Activated CD4-positive, alpha-beta memory T cell treated with anti-CD3 and anti-CD28 coated beads for 36 hours (primary cell): ENCODE results near the gene DOK3. TPM values are rescaled to one million over a fixed set of nuclear protein-coding genes. Genes with fewer than 3 reads are reported as not detected.

ENCODE experiments used
- CTCF ChIA-PET: fragments of 350-600 bp; sonication (Branson Sonifier 250); formaldehyde crosslinking; loops from one replicate; lab custom pipeline; 2021; ENCODE audit warnings: antibody characterized with exemption, inconsistent platforms; lab: Charles Lee
- POLR2A ChIA-PET: fragments of 350-600 bp; sonication (Branson Sonifier 250); formaldehyde crosslinking; loops from one replicate; lab custom pipeline; 2021; ENCODE audit warnings: antibody characterized with exemption; lab: Charles Lee
- DNase-seq: peaks from one replicate; pipeline ENCODE4 v3.0.0-alpha.2; 2020
- H3K27ac Mint-ChIP-seq: one replicate; pipeline ENCODE4 v1.8.0; 2021; ENCODE audit warnings: mixed read lengths
- H3K27me3 Mint-ChIP-seq: one replicate; pipeline ENCODE4 v1.8.0; 2021; ENCODE audit warnings: mixed read lengths
- H3K36me3 Mint-ChIP-seq: one replicate; pipeline ENCODE4 v1.8.0; 2021; ENCODE audit warnings: mixed read lengths
- H3K4me1 Mint-ChIP-seq: one replicate; pipeline ENCODE4 v1.8.0; 2021; ENCODE audit warnings: low read depth, mixed read lengths
- H3K4me3 Mint-ChIP-seq: one replicate; pipeline ENCODE4 v1.8.0; 2021; ENCODE audit warnings: mild to moderate bottlenecking, mixed read lengths
- H3K9me3 Mint-ChIP-seq: one replicate; pipeline ENCODE4 v1.8.0; 2021; ENCODE audit warnings: mixed read lengths
- intact Hi-C: fragments of 100-400 bp; cut with micrococcal nuclease; formaldehyde crosslinking; loops from one replicate; pipeline ENCODE4 v1.15.1; 2023
- total RNA-seq, 2 experiments: library from RNA; stranded (reverse); gene quantifications; one replicate each; pipeline ENCODE4 v1.2.3, GENCODE V29; 2021

The DOK3 gene
- total RNA-seq, 2 experiments from 2014 or later, result 0.52 to 1.3 TPM

DNA sequence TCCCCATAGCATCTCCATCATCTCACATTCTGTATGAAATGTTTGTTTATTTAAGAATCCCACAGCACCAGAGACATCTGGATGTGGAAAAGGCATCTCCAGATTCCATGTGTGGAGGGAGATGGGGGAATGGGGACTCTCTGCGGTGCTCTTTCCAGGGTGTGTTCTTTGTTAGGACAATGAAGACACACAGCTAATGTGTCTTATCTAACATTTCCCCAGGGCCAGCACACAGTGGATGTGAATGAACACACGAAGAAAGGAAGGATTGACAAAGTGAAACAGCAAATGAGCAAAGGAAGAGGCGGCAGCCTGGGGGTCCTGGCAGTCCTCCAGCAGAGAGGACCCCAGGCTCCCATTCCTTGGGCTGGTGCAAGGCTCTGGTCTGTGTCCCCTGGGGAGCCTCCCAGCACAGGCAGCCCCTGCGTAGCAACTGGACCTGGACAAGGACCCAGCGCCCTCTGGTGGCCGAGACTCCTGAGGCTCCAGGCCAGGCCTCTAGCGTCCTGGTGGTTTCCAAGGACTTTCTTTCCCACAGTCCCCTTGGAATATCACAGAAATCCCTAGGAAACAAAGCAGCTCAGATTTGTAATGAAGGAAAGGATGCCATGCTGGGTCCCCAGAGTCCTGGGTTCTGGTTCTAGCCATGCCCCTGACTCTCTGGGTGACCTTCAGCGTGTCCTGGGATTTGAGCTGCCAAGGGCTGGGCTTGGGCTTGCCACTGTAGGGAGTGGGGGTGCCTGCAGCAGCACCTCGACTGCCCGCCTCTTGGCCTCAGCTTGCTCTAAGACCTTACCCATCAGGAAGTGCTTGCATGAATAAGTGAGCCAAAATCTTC lies 8.7 kb downstream of the DOK3 start:
- Mint-ChIP-seq H3K4me3 (no peak overlapping the region), H3K27ac (no peak overlapping the region), H3K9me3 (no peaks in the 10 kb centered on the region), H3K27me3 (peaks cover 8% of the 10 kb centered on the region), H3K4me1 (peaks cover 12% of the 10 kb centered on the region), H3K36me3 (no peaks in the 10 kb centered on the region)
- CTCF ChIA-PET, result interaction anchor here (0.6 to 5.4 kb wide), 40 partner anchors 9 to 481 kb away, joined by 3 to 67 read pairs (median 4); partner anchors contain the start of genes DDX41, DOK3 and PFN3
- intact Hi-C loops, result no loop called here
- peak; percentile 88 for DNase-seq
- POLR2A ChIA-PET, result interaction anchor here (0.6 to 1.3 kb wide), 5 partner anchors 21 to 191 kb away, joined by 3 to 4 read pairs (median 3); no protein-coding TSS in a partner anchor

DNA sequence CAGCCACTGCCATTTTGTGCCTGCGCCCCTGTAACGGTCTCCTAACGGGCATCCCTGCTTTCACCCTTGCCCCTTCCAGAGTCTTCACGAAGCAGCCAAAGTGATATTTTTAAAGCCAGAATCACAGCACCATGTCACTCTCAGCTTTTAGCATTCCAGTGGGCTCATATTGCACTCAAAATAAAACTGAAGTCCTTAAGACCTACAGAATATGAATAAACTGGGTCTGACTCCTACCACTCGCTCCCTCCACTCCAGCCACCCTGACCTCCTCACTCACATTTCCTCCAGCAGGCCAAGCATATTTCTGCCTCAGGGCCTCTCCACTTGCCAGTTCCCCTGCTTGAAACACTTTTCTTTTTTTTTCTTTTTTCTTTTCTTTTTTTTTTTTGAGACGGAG lies 9.8 kb downstream of the DOK3 start:
- no peaks in the 10 kb centered on the region for H3K9me3 Mint-ChIP-seq
- ChIA-PET POLR2A (interaction anchor here (1.2 kb wide), 1 partner anchor 96 kb away, joined by 3 read pairs; no protein-coding TSS in a partner anchor), CTCF (interaction anchor here (0.8 to 5.4 kb wide), 11 partner anchors 10 to 195 kb away, joined by 3 to 67 read pairs (median 6); partner anchors contain the start of genes DOK3 and PFN3)
- no peaks in the 10 kb centered on the region for H3K36me3 Mint-ChIP-seq
- no peak for DNase-seq
- peaks cover 8% of the 10 kb centered on the region for H3K27me3 Mint-ChIP-seq
- peaks cover 14% of the 10 kb centered on the region for H3K4me1 Mint-ChIP-seq
- intact Hi-C loops, result loop anchor here (5.0 kb wide), 1 partner anchor 388 kb away; no protein-coding TSS in a partner anchor
- no peak overlapping the region for H3K4me3 Mint-ChIP-seq
- H3K27ac Mint-ChIP-seq, result no peak overlapping the region

DNA sequence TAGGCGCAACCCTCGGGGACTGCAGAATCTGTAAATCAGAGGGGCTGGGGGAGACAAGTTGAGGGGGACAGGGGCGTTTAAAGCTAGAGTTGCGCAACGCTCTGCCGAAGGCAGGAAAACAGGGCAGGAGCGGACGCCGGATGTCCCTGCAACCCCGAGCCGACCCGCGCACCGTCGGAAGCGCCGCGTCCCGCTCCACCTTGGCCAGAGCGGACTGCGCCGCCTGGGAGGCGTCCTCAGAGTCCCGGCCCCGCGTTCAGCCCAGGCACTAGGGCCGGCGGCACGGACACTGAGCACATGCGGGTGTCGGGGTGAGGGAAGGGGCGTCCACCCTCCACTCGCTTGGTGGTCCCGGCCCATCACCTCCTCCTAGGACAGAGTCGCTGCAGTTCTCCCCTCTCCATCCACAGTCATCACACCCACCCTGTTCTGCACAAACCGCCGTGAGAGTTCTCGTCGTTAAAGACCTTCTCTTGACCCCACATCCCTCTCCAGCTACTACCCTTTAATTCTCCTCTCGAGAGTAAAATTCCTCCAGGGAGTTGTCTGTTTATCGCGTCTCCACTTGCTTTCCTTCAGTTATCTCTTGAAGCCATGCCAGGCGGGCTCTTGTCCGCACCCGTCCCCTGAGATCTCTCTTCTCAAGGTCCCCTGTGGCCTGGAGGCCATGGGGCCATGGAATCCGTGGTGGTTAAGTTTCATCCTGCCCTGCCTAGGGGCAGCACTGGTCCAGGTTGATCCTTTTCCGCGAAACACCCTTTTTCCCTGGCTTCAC lies 11.4 kb downstream of the DOK3 start:
- peak; percentile 62 for DNase-seq
- CTCF ChIA-PET, result interaction anchor here (0.7 to 4.2 kb wide), 11 partner anchors 26 to 188 kb away, joined by 3 to 23 read pairs (median 4); no protein-coding TSS in a partner anchor
- Mint-ChIP-seq H3K27ac (peak overlapping the region; percentile 23), H3K9me3 (no peaks in the 10 kb centered on the region), H3K36me3 (no peaks in the 10 kb centered on the region), H3K4me3 (peak overlapping the region; percentile 82), H3K27me3 (peaks cover 8% of the 10 kb centered on the region), H3K4me1 (peaks cover 26% of the 10 kb centered on the region)
- intact Hi-C loops, result loop anchor here (5.0 kb wide), 1 partner anchor 386 kb away; no protein-coding TSS in a partner anchor
- POLR2A ChIA-PET, result interaction anchor here (0.7 to 1.4 kb wide), 7 partner anchors 17 to 147 kb away, joined by 3 to 5 read pairs (median 3); no protein-coding TSS in a partner anchor

- POLR2A ChIA-PET, result interaction anchor here (0.7 to 1.4 kb wide), 7 partner anchors 18 to 147 kb away, joined by 3 to 5 read pairs (median 3); no protein-coding TSS in a partner anchor
- intact Hi-C loops, result loop anchor here (1.0 to 5.0 kb wide), 7 partner anchors 19 to 385 kb away; partner anchors contain the start of gene GRK6
- Mint-ChIP-seq H3K4me3 (peak within 1 kb of the TSS; percentile 82), H3K27me3 (peaks cover 8% of the 10 kb centered on the region), H3K27ac (peak within 1 kb of the TSS; percentile 23), H3K9me3 (no peaks in the 10 kb centered on the region), H3K4me1 (peaks cover 27% of the 10 kb centered on the region), H3K36me3 (no peaks in the 10 kb centered on the region)
- CTCF ChIA-PET, result interaction anchor here (0.7 to 4.2 kb wide), 10 partner anchors 25 to 188 kb away, joined by 3 to 23 read pairs (median 4); no protein-coding TSS in a partner anchor
- peak; percentile 96 for DNase-seq
These were observed 12.2 kb downstream of the DOK3 start, which contains the start of gene PDLIM7 for GRCh38 chr5:177497292-177498012. TSS of gene PDLIM7 (minus strand) at chr5:177497604. CDS start at chr5:177496512, 1,092 bp downstream.

DNA sequence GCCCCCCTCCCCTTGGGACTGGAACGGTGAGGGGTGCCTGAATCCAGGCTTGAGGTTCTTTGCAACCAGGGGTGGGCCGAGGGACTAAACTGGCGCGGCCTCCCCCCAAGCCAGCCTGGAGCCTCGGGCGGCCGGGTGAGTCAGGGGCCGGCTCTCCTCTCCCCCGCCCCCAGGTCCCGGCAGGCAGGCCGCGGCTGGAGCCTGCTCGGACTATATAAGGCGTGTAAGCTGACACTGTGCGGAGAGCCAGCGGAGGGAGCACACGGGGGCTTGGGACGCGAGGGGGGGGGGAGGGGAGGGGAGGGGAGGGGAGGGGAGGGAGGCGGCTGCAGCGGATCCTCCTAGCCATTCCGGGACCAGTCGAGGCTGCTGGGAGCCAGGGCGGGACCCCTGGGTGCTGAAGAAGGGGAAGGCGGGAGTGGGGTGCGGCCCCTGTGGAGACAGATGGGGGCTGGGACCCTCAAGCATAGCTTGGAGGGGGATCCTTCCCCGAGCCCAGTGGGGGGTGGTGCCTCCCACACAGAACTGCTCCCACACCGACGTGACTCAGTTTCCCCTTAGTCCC lies 12.8 kb downstream of the DOK3 start:
- DNase-seq, result peak; percentile 38
- POLR2A ChIA-PET, result interaction anchor here (1.1 to 1.4 kb wide), 3 partner anchors 40 to 106 kb away, joined by 3 to 5 read pairs (median 5); no protein-coding TSS in a partner anchor

DNA sequence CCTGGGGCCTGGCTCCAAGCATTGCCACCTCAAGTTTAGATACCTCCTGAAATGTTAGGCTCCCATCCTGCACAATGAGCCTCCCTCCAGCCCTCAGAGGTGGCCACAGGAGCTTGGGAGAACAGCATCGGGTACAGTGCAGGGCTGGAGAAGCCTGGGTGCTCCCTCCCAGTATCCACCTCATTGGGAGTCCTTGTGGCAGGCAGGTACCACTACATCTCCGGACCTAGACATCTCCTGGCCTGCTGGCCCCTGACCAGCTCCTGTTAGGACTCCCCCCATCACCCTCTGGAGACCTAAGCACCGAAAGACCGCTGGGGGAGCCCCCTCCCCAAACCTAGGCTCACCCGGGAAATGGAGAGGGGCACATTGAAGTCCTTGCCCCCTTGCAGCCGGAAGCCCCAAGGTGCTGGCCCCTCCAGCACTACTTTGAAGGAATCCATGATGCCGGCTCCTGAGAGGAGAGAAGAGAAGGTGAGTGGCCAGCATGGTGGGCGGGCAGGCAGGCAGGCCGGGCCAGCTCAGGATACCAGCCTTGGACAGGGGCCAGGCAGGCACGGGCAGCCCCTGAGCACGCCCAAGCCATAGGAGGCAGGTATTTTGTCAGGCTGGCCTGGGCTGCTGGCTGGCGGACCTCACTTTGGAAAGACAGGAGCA lies 13.4 kb downstream of the DOK3 start:
- DNase-seq, result no peak
- ChIA-PET POLR2A (interaction anchor here (1.0 kb wide), 1 partner anchor 20 kb away, joined by 3 read pairs; no protein-coding TSS in a partner anchor), CTCF (interaction anchor here (1.6 to 4.2 kb wide), 6 partner anchors 39 to 106 kb away, joined by 4 to 23 read pairs (median 18); partner anchors contain the start of gene GRK6)
- Mint-ChIP-seq H3K27ac (no peak overlapping the region), H3K36me3 (peaks cover 2% of the 10 kb centered on the region), H3K4me1 (peaks cover 27% of the 10 kb centered on the region), H3K4me3 (peak overlapping the region; percentile 60), H3K27me3 (peaks cover 8% of the 10 kb centered on the region), H3K9me3 (no peaks in the 10 kb centered on the region)
- intact Hi-C loops, result loop anchor here (2.0 to 5.0 kb wide), 3 partner anchors 17 to 384 kb away; no protein-coding TSS in a partner anchor

More for the DNA sequence above, 12.8 kb downstream of the DOK3 start:
- no peaks in the 10 kb centered on the region for H3K9me3 Mint-ChIP-seq
- intact Hi-C loops, result loop anchor here (1.0 to 5.0 kb wide), 7 partner anchors 18 to 385 kb away; partner anchors contain the start of gene GRK6
- H3K27me3 Mint-ChIP-seq, result peaks cover 8% of the 10 kb centered on the region
- no peak overlapping the region for H3K27ac Mint-ChIP-seq
- peaks cover 27% of the 10 kb centered on the region for H3K4me1 Mint-ChIP-seq
- CTCF ChIA-PET, result interaction anchor here (0.7 to 4.2 kb wide), 8 partner anchors 25 to 184 kb away, joined by 3 to 23 read pairs (median 4); no protein-coding TSS in a partner anchor
- H3K4me3 Mint-ChIP-seq, result peak overlapping the region; percentile 82
- H3K36me3 Mint-ChIP-seq, result no peaks in the 10 kb centered on the region

- Mint-ChIP-seq H3K36me3 (peaks cover 5% of the 10 kb centered on the region), H3K27me3 (peaks cover 8% of the 10 kb centered on the region), H3K4me3 (peak overlapping the region; percentile 60), H3K4me1 (peaks cover 24% of the 10 kb centered on the region), H3K27ac (no peak overlapping the region), H3K9me3 (no peaks in the 10 kb centered on the region)
- intact Hi-C loops, result loop anchor here (2.0 to 5.0 kb wide), 3 partner anchors 17 to 383 kb away; no protein-coding TSS in a partner anchor
- ChIA-PET POLR2A (interaction anchor here (0.6 to 1.3 kb wide), 3 partner anchors 19 to 66 kb away, joined by 3 read pairs; no protein-coding TSS in a partner anchor), CTCF (interaction anchor here (1.6 to 4.2 kb wide), 5 partner anchors 38 to 106 kb away, joined by 4 to 26 read pairs (median 18); partner anchors contain the start of gene GRK6)
- no peak for DNase-seq
These were observed 14.2 kb downstream of the DOK3 start for GRCh38 chr5:177495243-177496060.

GRCh38 chr5:177494346-177495195 lies 15.1 kb downstream of the DOK3 start:
- H3K9me3 Mint-ChIP-seq, result no peaks in the 10 kb centered on the region
- ChIA-PET POLR2A (interaction anchor here (0.6 to 1.3 kb wide), 3 partner anchors 21 to 65 kb away, joined by 3 read pairs; no protein-coding TSS in a partner anchor), CTCF (interaction anchor here (0.6 to 4.2 kb wide), 9 partner anchors 22 to 185 kb away, joined by 3 to 26 read pairs (median 8); partner anchors contain the start of genes DDX41 and GRK6)
- peak overlapping the region; percentile 79 for H3K27ac Mint-ChIP-seq
- peaks cover 24% of the 10 kb centered on the region for H3K4me1 Mint-ChIP-seq
- intact Hi-C loops, result loop anchor here (5.0 kb wide), 1 partner anchor 382 kb away; no protein-coding TSS in a partner anchor
- H3K27me3 Mint-ChIP-seq, result peaks cover 8% of the 10 kb centered on the region
- H3K36me3 Mint-ChIP-seq, result peaks cover 9% of the 10 kb centered on the region
- H3K4me3 Mint-ChIP-seq, result no peak overlapping the region
- peak; percentile 61 for DNase-seq
